Osteoblast (primary cell): ENCODE results near the gene CBLB. TPM values are rescaled to one million over a fixed set of nuclear protein-coding genes. Genes with fewer than 3 reads are reported as not detected.

Experiments
- DNase-seq: peaks from one replicate; pipeline ENCODE4 v3.0.0; 2011; ENCODE audit warnings: low spot score, mixed read lengths; ENCODE audit not compliant: insufficient read length; ENCODE audit errors: missing footprints
- H2AFZ ChIP-seq: 2 replicates; pipeline ENCODE4 v1.6.0; 2011; ENCODE audit warnings: mild to moderate bottlenecking, low read length
- H3K27ac ChIP-seq: 2 replicates; pipeline ENCODE4 v1.5.1; 2011; ENCODE audit warnings: mild to moderate bottlenecking, low read depth, low read length, moderate library complexity
- H3K27me3 ChIP-seq: 2 replicates; pipeline ENCODE4 v1.6.0; 2012; ENCODE audit warnings: mild to moderate bottlenecking, control low read depth, inconsistent platforms, low read length, moderate library complexity; ENCODE audit not compliant: insufficient read depth
- H3K36me3 ChIP-seq: 2 replicates; pipeline ENCODE4 v1.5.1; 2011; ENCODE audit warnings: mild to moderate bottlenecking, low read length, control low read depth, moderate library complexity; ENCODE audit not compliant: insufficient read depth
- H3K4me1 ChIP-seq: 2 replicates; pipeline ENCODE4 v1.5.1; 2011; ENCODE audit warnings: mild to moderate bottlenecking, low read length, control low read depth, moderate library complexity; ENCODE audit not compliant: insufficient read depth
- H3K4me2 ChIP-seq: 2 replicates; pipeline ENCODE4 v1.6.0; 2011; ENCODE audit warnings: mild to moderate bottlenecking, low read length; ENCODE audit not compliant: insufficient read depth
- H3K4me3 ChIP-seq: fragments of 200-600 bp; sonication (generic); 3 replicates; pipeline ENCODE4 v1.5.1; 2012; ENCODE audit warnings: mild to moderate bottlenecking, low read length, inconsistent platforms; ENCODE audit not compliant: insufficient read depth
- H3K79me2 ChIP-seq: 2 replicates; pipeline ENCODE4 v1.6.0; 2012; ENCODE audit warnings: mild to moderate bottlenecking, low read length, control low read depth, inconsistent platforms; ENCODE audit not compliant: insufficient read depth
- H3K9me3 ChIP-seq: 2 replicates; pipeline ENCODE4 v1.5.1; 2011; ENCODE audit warnings: low read depth, low read length, control low read depth
- H4K20me1 ChIP-seq: 2 replicates; pipeline ENCODE4 v1.6.0; 2012; ENCODE audit warnings: mild to moderate bottlenecking, low read length, control low read depth; ENCODE audit not compliant: insufficient read depth
- total RNA-seq: library from RNA; depleted of rRNA; stranded (reverse); fragments of >200 nt; gene quantifications from 2 replicates; pipeline ENCODE4 v1.2.3, GENCODE V29; 2012
- TF ChIP-seq, protein P1 (sequence below): IDR thresholded peaks from 2 replicates; pipeline ENCODE4 v1.5.1; 2011; ENCODE audit warnings: mild to moderate bottlenecking, low read depth, low read length, moderate library complexity; ENCODE audit errors: extremely low read depth

Gene CBLB
- total RNA-seq, 1 donor = 128 TPM

DNA sequence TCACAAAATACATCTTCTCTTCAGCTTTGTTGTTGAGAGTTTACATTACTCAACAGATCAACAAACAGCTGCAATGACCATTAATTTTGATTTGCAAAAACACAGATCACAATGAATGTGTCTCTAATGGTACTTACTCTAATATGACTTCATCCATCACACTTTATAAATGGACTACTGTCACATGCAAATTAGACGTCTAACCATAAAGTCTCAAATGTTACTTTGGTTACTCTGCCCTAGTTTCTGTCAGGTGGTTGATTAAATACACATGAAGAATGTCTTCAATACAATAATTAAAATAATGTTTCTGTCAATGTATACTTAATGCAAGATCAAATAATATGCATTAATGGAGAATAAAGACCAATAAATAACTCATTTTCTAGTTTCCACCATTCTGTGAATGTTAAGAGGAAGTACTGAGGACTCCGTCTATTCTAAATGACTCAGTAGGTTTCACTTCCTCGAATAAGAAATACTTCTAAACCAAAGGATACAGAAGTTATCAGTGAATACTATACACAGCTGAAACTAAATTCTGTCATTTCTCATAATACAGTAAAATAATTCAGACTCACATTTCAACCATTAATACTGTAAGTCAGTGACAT is 145.8 kb downstream of the CBLB start:
- Histone ChIP-seq H2AFZ (no peak overlapping the region), H3K9me3 (no peaks in the 10 kb centered on the region), H4K20me1 (no peaks in the 10 kb centered on the region), H3K79me2 (peaks cover 8% of the 10 kb centered on the region), H3K4me3 (no peak overlapping the region), H3K27me3 (no peaks in the 10 kb centered on the region), H3K4me1 (no peaks in the 10 kb centered on the region), H3K4me2 (no peak overlapping the region), H3K36me3 (peaks cover 38% of the 10 kb centered on the region), H3K27ac (no peak overlapping the region)
- no peak for DNase-seq
- TF ChIP-seq, protein P1, sequence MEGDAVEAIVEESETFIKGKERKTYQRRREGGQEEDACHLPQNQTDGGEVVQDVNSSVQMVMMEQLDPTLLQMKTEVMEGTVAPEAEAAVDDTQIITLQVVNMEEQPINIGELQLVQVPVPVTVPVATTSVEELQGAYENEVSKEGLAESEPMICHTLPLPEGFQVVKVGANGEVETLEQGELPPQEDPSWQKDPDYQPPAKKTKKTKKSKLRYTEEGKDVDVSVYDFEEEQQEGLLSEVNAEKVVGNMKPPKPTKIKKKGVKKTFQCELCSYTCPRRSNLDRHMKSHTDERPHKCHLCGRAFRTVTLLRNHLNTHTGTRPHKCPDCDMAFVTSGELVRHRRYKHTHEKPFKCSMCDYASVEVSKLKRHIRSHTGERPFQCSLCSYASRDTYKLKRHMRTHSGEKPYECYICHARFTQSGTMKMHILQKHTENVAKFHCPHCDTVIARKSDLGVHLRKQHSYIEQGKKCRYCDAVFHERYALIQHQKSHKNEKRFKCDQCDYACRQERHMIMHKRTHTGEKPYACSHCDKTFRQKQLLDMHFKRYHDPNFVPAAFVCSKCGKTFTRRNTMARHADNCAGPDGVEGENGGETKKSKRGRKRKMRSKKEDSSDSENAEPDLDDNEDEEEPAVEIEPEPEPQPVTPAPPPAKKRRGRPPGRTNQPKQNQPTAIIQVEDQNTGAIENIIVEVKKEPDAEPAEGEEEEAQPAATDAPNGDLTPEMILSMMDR = no peak

DNA sequence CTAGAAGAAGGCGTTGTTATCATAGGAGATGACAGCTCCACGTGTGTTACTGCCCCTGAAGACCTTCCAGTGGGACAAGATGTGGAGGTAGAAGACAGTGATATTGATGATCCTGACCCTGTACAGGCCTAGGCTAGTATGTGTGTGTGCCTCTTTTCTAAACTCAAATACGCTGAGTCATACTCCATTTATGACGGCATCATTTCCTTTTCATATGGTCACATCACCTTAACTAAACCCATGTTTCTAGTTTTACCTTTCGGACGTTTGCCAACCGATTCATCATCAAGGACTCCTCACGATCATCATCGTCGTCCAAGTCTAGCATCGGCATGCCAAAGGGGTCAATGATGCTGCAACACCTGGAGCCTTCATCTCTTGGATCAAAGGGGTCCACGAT is 149.0 kb downstream of the CBLB start:
- Histone ChIP-seq H3K9me3 (no peaks in the 10 kb centered on the region), H2AFZ (no peak overlapping the region), H4K20me1 (no peaks in the 10 kb centered on the region), H3K27me3 (no peaks in the 10 kb centered on the region), H3K36me3 (peaks cover 65% of the 10 kb centered on the region), H3K4me2 (no peak overlapping the region), H3K79me2 (peaks cover 7% of the 10 kb centered on the region), H3K4me1 (peaks cover 7% of the 10 kb centered on the region), H3K27ac (no peak overlapping the region), H3K4me3 (no peak overlapping the region)
- DNase-seq = no peak
- TF ChIP-seq, protein P1 = no peak

DNA sequence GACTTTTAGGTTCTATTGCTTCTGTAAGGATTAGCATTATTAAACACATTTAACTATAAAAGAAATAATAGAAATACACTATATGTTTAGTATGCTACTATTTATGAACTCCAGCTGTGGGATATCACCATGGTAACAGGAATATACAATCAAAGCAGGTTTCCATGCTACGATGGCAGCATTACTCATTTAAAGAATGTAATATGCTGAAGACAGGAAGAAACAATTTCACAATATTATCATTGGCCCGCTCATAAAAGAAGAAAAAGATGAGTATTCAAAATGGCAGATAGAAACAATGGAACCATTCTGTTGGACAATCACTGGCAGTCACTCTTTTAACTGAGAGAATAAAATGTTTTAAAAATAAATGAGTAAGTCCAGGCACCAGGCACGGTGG is 153.4 kb downstream of the CBLB start:
- Histone ChIP-seq H3K9me3 (no peaks in the 10 kb centered on the region), H3K27ac (peak overlapping the region; percentile 92), H2AFZ (no peak overlapping the region), H3K36me3 (peaks cover 93% of the 10 kb centered on the region), H3K27me3 (no peaks in the 10 kb centered on the region), H3K79me2 (peaks cover 33% of the 10 kb centered on the region), H3K4me1 (peaks cover 7% of the 10 kb centered on the region), H4K20me1 (no peaks in the 10 kb centered on the region), H3K4me2 (no peak overlapping the region), H3K4me3 (no peak overlapping the region)
- TF ChIP-seq, protein P1 = no peak
- DNase-seq = peak; percentile 80

DNA sequence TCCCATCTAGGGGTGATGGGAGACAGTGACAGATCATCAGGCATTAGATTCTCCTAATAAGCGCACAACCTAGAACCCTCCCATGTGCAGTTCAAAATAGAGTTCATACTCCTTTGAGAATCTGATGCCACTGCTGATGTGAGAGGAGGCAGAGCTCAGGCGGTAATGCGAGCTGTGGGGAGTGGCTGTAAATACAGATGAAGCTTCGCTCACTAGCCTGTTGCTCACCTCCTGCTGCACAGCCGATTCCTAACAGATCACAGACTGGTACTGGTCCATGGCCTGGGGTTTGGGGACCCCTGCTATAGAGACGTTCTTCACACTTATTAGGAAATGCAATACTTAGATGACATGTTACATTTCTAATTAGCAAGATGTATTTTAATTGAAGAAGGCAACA is 154.4 kb downstream of the CBLB start:
- Histone ChIP-seq H3K36me3 (peaks cover 84% of the 10 kb centered on the region), H3K4me3 (no peak overlapping the region), H3K27ac (peak overlapping the region; percentile 92), H3K79me2 (peaks cover 32% of the 10 kb centered on the region), H2AFZ (no peak overlapping the region), H3K27me3 (no peaks in the 10 kb centered on the region), H4K20me1 (no peaks in the 10 kb centered on the region), H3K4me1 (peaks cover 7% of the 10 kb centered on the region), H3K4me2 (no peak overlapping the region), H3K9me3 (no peaks in the 10 kb centered on the region)
- TF ChIP-seq, protein P1 = no peak
- no peak for DNase-seq
